DND-41 (cell line): ENCODE data around the gene INPP5J.

Experiments
- EZH2 ChIP-seq: IDR thresholded peaks from 3 replicates; pipeline ENCODE4 v1.6.1; 2012; ENCODE audit warnings: borderline replicate concordance, low read depth, mild to moderate bottlenecking, moderate library complexity, low read length, inconsistent platforms; ENCODE audit not compliant: severe bottlenecking
- TF ChIP-seq, protein P1 (sequence below): IDR thresholded peaks from 2 replicates; pipeline ENCODE4 v1.5.1; 2012; ENCODE audit warnings: borderline replicate concordance, low read length, moderate library complexity, mild to moderate bottlenecking; ENCODE audit not compliant: poor library complexity, severe bottlenecking; ENCODE audit errors: extremely low read depth

DNA sequence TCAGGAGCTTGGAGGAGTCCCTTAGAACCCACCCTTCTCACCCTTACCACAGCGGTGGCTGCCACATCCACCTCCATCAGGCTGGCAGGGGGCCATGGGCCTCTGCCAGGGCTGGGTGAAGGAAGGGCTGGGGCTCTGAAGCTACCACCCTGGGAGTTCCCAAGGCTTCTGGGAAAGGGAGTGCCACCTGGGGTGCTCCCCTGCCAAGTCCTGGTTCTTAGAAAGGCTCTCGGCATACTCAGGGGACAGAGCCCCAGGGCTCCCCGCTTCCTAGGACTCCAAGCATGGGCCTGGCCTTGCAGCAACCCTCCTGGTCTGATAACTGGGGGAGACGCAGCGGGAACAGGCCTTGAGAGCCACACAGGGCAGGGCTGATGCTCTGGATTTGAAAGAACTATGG lies 18.0 kb downstream of the INPP5J start:
- no peak for TF ChIP-seq EZH2
- TF ChIP-seq, protein P1, sequence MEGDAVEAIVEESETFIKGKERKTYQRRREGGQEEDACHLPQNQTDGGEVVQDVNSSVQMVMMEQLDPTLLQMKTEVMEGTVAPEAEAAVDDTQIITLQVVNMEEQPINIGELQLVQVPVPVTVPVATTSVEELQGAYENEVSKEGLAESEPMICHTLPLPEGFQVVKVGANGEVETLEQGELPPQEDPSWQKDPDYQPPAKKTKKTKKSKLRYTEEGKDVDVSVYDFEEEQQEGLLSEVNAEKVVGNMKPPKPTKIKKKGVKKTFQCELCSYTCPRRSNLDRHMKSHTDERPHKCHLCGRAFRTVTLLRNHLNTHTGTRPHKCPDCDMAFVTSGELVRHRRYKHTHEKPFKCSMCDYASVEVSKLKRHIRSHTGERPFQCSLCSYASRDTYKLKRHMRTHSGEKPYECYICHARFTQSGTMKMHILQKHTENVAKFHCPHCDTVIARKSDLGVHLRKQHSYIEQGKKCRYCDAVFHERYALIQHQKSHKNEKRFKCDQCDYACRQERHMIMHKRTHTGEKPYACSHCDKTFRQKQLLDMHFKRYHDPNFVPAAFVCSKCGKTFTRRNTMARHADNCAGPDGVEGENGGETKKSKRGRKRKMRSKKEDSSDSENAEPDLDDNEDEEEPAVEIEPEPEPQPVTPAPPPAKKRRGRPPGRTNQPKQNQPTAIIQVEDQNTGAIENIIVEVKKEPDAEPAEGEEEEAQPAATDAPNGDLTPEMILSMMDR, result no peak
